ENCODE measurements around the gene DHRS7B. TPM values are rescaled to one million over a fixed set of nuclear protein-coding genes. Genes with fewer than 3 reads are reported as not detected.

DHRS7B gene
- total RNA-seq, 1 donor from 2014 or later = 31.7 TPM

- H3K9me3 ChIP-seq = no peaks in the 10 kb centered on the region
- peaks cover 67% of the 10 kb centered on the region for H3K4me1 ChIP-seq
- TF ChIP-seq POLR2AphosphoS5 (IDR thresholded peaks at IDR 0.05; ENCODE audit: insufficient read depth in 1 of 2, low read depth in 1 of 2) = no peak
- TF ChIP-seq POLR2A (IDR thresholded peaks at IDR 0.05) = no peak
- H3K36me3 ChIP-seq = peaks cover 0 to 15% of the 10 kb centered on the region in 2 donors
- intact Hi-C loops (cut with DNase I) = loop anchor here (10.0 kb wide), 2 partner anchors 47 to 87 kb away; partner anchors contain the start of gene DHRS7B
- no peaks in the 10 kb centered on the region for H3K27me3 ChIP-seq
- H3K27ac ChIP-seq = peak overlapping the region; percentile 5
- peak overlapping the region in 1 of 2 donors; percentile 85 for H3K4me3 ChIP-seq
- no peak for DNase-seq (ENCODE audit: extremely low spot score in 2 of 2)
These were observed 85.2 kb downstream of the DHRS7B start for GRCh38 chr17:21211825-21212479.

DNA sequence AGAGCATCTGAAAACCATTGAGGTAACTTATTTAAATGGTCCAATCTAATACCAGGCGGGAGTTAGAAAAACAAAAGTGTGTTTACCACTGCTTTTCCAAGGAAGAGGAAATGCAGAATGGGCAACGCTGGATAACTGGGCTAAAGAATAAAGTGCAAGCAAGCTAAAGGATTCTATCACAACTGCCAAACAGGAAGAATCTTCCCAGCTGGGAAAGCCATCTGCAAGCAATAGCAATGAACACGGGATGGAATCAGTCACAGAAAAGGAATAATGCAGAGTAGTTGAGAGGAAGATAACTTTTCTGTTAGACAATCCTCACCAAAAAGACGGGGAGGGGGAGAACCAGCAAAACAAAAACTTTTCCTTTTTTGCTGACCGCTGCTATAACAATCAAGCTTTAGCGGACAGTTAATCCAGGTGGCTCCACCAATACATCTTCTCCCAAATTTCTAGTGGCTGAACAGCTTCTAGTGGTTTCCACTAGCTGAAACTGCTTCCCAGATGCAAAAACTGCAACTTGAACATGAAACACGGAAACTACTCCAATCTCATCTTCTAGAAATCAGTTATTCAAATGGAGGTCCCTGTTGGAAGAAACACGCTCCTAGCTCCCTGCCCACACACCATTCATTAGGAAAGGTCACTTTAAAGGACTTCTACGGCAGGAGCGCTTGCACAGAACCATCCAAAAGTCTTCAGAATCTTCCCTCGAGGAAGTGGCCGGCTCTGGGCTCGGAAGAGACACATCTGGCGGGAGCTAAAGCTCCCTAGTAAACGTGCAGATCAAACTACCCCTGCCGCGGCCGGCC lies 86.3 kb downstream of the DHRS7B start:
- Histone ChIP-seq H3K36me3 (peaks cover 0 to 9% of the 10 kb centered on the region in 2 donors), H3K9me3 (no peaks in the 10 kb centered on the region), H3K4me3 (peak overlapping the region; percentile 77 to 85), H3K27ac (peak overlapping the region; percentile 85), H3K4me1 (peaks cover 67% of the 10 kb centered on the region), H3K27me3 (no peaks in the 10 kb centered on the region)
- no peak for DNase-seq (ENCODE audit: extremely low spot score in 2 of 2)
- intact Hi-C loops (cut with DNase I) = loop anchor here (10.0 kb wide), 2 partner anchors 48 to 88 kb away; partner anchors contain the start of gene DHRS7B
- TF ChIP-seq CTCF (IDR thresholded peaks at IDR 0.05) = no peak
- no peak for TF ChIP-seq POLR2A (IDR thresholded peaks at IDR 0.05)
- no peak for TF ChIP-seq POLR2AphosphoS5 (IDR thresholded peaks at IDR 0.05; ENCODE audit: insufficient read depth in 1 of 2, low read depth in 1 of 2)

- H3K27me3 ChIP-seq = no peaks in the 10 kb centered on the region
- peaks cover 0 to 9% of the 10 kb centered on the region in 2 donors for H3K36me3 ChIP-seq
- H3K4me3 ChIP-seq = peak overlapping the region; percentile 77 to 85
- no peaks in the 10 kb centered on the region for H3K9me3 ChIP-seq
- peaks cover 63% of the 10 kb centered on the region for H3K4me1 ChIP-seq
- intact Hi-C loops (cut with DNase I) = loop anchor here (10.0 kb wide), 2 partner anchors 49 to 89 kb away; partner anchors contain the start of gene DHRS7B
- TF ChIP-seq POLR2AphosphoS5 (IDR thresholded peaks at IDR 0.05; ENCODE audit: insufficient read depth in 1 of 2, low read depth in 1 of 2) (no peak), CTCF (IDR thresholded peaks at IDR 0.05) (no peak), POLR2A (IDR thresholded peaks at IDR 0.05) (no peak)
- no peak for DNase-seq (ENCODE audit: extremely low spot score in 2 of 2)
- H3K27ac ChIP-seq = peak overlapping the region; percentile 85
These were observed 86.9 kb downstream of the DHRS7B start for GRCh38 chr17:21213638-21214014.

DNA sequence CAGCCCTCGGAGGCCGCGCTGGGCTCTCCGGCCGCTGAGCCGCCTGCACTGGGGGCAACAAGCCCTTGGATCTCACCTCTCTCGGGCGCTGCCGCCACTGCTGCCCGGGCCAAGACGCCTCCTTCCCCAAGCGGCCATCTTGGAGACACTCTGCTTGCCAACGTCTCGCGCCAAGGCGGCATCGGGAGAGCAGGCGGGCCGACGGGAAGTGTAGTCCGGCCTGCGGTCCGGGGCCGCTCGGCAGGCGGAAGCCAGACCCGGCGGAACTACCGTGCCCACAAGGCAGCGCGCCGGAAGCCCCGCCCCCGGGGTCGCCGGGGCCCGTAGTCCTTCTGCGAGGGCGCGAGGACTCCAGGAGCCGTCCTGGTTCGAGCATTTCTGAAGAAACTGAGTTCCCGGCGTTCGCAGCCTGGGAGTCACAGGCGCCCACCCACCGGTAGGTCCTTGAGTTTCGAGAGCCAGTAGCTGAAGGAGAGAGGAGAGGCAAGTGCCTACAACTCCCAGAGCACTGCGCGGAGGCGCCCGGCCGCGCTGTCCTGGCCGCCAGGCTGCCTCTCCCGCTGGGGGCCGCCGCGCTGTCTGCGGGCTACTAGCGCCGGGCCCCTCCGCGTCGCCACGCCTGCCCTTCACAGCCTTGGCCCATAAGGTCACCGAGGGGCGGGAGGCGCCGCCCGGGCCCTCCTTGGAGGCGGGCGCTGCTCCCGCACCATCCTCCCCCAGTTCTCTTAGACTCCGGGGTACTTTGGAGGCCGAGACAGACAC lies 87.4 kb downstream of the DHRS7B start, which contains the start of gene TMEM11:
Gene TMEM11 (minus strand): TSS at position 147 of the 762 bp plus-strand sequence. CDS start 9 bp downstream, at position 138.
- Histone ChIP-seq H3K4me1 (peaks cover 57% of the 10 kb centered on the region), H3K27ac (peak within 1 kb of the TSS; percentile 85), H3K36me3 (peaks cover 0 to 5% of the 10 kb centered on the region in 2 donors), H3K9me3 (no peaks in the 10 kb centered on the region), H3K27me3 (no peaks in the 10 kb centered on the region), H3K4me3 (peak within 1 kb of the TSS; percentile 77 to 85)
- DNase-seq (ENCODE audit: extremely low spot score in 2 of 2) = peak in 1 of 2 donors; percentile 95
- TF ChIP-seq POLR2A (IDR thresholded peaks at IDR 0.05) (peak in 1 of 2 donors; percentile 23), POLR2AphosphoS5 (IDR thresholded peaks at IDR 0.05; ENCODE audit: insufficient read depth in 1 of 2, low read depth in 1 of 2) (peak; percentile 52 to 93), CTCF (IDR thresholded peaks at IDR 0.05) (peak in 2 of 3 experiments; percentile 11 to 26)
- intact Hi-C loops (cut with DNase I) = loop anchor here (10.0 kb wide), 2 partner anchors 49 to 89 kb away; partner anchors contain the start of gene DHRS7B
